Astrocyte (in vitro differentiated cells and primary cell): ENCODE measurements around the gene ZNF346.

Experiments
- EZH2 ChIP-seq: IDR thresholded peaks from 2 replicates; pipeline ENCODE4 v1.6.1; 2012; ENCODE audit warnings: mild to moderate bottlenecking, low read length, inconsistent platforms; ENCODE audit not compliant: insufficient read depth
- TF ChIP-seq, protein P1 (sequence below): IDR thresholded peaks from 2 replicates; pipeline ENCODE4 v1.5.1; 2011; ENCODE audit warnings: low read depth, mild to moderate bottlenecking, inconsistent platforms, low read length, moderate library complexity; ENCODE audit not compliant: insufficient read depth

DNA sequence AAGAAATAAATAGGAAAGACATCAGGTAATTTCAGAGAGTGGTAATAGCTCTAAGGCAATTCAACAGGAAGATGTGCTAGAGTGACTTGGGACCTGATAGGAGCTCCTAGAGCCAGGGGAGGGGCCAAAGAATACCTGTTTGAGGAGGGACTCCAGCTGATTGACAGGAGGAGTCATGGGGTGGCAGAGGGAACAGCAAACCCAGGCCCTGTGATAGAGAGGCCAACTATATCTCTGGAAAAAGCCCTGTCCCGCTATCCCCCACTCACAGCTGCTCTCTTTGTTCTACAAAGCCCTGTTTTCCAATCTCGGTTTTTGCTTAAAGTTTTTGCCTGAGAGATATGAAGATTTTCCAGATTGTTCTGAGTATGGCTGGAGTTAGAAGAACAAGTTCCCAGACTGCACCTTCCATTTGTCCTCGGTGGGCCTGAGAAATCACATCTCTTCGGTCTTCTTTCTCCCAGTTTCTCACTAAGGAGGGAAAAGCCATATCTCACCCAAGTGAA is 102.0 kb downstream of the ZNF346 start:
- TF ChIP-seq, protein P1, sequence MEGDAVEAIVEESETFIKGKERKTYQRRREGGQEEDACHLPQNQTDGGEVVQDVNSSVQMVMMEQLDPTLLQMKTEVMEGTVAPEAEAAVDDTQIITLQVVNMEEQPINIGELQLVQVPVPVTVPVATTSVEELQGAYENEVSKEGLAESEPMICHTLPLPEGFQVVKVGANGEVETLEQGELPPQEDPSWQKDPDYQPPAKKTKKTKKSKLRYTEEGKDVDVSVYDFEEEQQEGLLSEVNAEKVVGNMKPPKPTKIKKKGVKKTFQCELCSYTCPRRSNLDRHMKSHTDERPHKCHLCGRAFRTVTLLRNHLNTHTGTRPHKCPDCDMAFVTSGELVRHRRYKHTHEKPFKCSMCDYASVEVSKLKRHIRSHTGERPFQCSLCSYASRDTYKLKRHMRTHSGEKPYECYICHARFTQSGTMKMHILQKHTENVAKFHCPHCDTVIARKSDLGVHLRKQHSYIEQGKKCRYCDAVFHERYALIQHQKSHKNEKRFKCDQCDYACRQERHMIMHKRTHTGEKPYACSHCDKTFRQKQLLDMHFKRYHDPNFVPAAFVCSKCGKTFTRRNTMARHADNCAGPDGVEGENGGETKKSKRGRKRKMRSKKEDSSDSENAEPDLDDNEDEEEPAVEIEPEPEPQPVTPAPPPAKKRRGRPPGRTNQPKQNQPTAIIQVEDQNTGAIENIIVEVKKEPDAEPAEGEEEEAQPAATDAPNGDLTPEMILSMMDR = no peak
- no peak for TF ChIP-seq EZH2
